Nephron progenitor cell (in vitro differentiated cells): ENCODE results near the gene FAAH.

Source experiments
- DNase-seq: peaks from one replicate; pipeline ENCODE4 v3.0.0; 2021
- H3K27ac Mint-ChIP-seq: 2 replicates; pipeline ENCODE4 v1.8.0; 2021; ENCODE audit warnings: mild to moderate bottlenecking, moderate library complexity, mixed read lengths
- H3K27me3 Mint-ChIP-seq: 2 replicates; pipeline ENCODE4 v1.8.0; 2021; ENCODE audit warnings: mild to moderate bottlenecking, low read depth, mixed read lengths; ENCODE audit not compliant: poor library complexity
- H3K36me3 Mint-ChIP-seq: 2 replicates; pipeline ENCODE4 v1.8.0; 2021; ENCODE audit warnings: low read depth, mixed read lengths
- H3K4me1 Mint-ChIP-seq: 2 replicates; pipeline ENCODE4 v1.8.0; 2021; ENCODE audit warnings: mixed read lengths
- H3K4me3 Mint-ChIP-seq: 2 replicates; pipeline ENCODE4 v1.8.0; 2021; ENCODE audit warnings: mild to moderate bottlenecking, moderate library complexity, mixed read lengths
- H3K9me3 Mint-ChIP-seq: 2 replicates; pipeline ENCODE4 v1.8.0; 2021; ENCODE audit warnings: mild to moderate bottlenecking, moderate library complexity, mixed read lengths
- CTCF ChIP-seq: fragments of 200-600 bp; sonication (generic); IDR thresholded peaks from 2 replicates; pipeline ENCODE4 v1.5.0; 2021; ENCODE audit warnings: antibody characterized with exemption

Gene FAAH

GRCh38 chr1:46370214-46370633 lies 23.9 kb upstream of the FAAH start:
- Mint-ChIP-seq H3K9me3 (no peaks in the 10 kb centered on the region), H3K36me3 (peaks cover 56% of the 10 kb centered on the region), H3K27me3 (peaks cover 3% of the 10 kb centered on the region), H3K27ac (no peak overlapping the region), H3K4me3 (no peak overlapping the region), H3K4me1 (peaks cover 21% of the 10 kb centered on the region)
- DNase-seq = no peak
- no peak for TF ChIP-seq CTCF

DNA sequence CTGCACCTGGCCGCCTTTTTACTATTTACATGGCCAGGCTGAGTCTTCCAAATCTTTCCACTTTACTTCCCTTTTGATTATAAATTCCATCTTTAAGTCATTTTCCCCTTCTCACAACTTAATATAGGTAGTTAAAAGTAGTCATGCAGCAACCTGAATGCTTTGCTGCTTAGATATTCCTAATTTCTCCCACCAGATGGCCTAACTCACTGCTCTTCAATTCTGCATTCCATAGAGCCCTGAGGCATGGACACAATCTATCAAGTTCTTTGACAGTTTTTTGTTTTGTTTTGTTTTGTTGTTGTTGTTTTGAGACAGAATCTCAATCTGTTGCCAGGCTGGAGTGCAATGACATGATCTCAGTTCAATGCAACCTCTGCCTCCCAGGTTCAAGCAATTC lies 21.7 kb upstream of the FAAH start:
- Mint-ChIP-seq H3K4me1 (peaks cover 21% of the 10 kb centered on the region), H3K27ac (peak overlapping the region; percentile 24), H3K4me3 (no peak overlapping the region), H3K9me3 (no peaks in the 10 kb centered on the region), H3K27me3 (peaks cover 3% of the 10 kb centered on the region), H3K36me3 (peaks cover 52% of the 10 kb centered on the region)
- TF ChIP-seq CTCF = no peak
- no peak for DNase-seq

GRCh38 chr1:46379996-46380395 lies 14.1 kb upstream of the FAAH start:
- H3K27me3 Mint-ChIP-seq = peaks cover 4% of the 10 kb centered on the region
- H3K4me3 Mint-ChIP-seq = no peak overlapping the region
- DNase-seq = no peak
- peaks cover 10% of the 10 kb centered on the region for H3K36me3 Mint-ChIP-seq
- TF ChIP-seq CTCF = no peak
- peaks cover 16% of the 10 kb centered on the region for H3K9me3 Mint-ChIP-seq
- H3K27ac Mint-ChIP-seq = peak overlapping the region; percentile 97
- peaks cover 31% of the 10 kb centered on the region for H3K4me1 Mint-ChIP-seq

DNA sequence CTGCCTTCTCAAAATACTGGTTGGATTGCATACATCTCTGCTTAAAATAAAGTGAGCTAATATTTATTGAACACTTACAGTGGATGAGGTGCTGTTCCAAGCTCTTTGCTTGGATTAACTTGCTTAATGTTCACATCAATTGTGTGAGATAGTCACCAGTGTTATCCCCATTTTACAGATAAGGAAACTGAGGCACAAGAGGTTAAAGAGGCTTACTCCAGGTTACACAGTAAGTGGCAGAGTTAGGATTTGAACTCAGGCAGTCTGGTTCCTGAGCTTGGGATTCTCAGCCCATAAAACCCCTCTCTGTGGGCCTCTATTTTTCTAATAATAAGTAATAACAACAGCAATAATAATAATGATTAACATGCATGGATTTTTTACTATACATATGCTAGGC lies 13.6 kb upstream of the FAAH start:
- Mint-ChIP-seq H3K9me3 (peaks cover 19% of the 10 kb centered on the region), H3K36me3 (peaks cover 13% of the 10 kb centered on the region), H3K27me3 (peaks cover 4% of the 10 kb centered on the region), H3K4me3 (no peak overlapping the region), H3K27ac (no peak overlapping the region), H3K4me1 (peaks cover 31% of the 10 kb centered on the region)
- no peak for TF ChIP-seq CTCF
- DNase-seq = no peak

DNA sequence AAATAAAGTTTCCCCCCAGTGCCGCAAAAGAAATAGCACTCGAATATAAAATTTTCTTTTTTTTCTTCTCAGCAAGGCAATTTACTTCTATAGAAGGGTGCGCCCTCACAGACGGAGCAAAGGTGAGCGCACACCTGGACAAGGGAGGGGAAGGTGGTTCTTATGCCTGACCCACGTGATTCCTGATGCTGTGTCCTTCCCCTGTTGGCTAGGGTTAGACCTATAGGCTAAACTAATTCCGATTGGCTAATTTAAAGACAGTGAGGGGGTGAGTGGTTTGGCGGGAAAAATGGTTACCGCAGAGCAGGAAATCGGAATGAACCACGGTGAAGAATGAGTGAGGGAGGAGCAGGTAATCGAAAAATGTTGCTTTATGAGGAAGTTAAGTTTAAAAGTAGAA lies 607 bp upstream of the FAAH start:
- peak overlapping the region; percentile 82 for H3K4me3 Mint-ChIP-seq
- no peak for DNase-seq

More for the DNA sequence above, 607 bp upstream of the FAAH start:
- Mint-ChIP-seq H3K27me3 (peaks cover 78% of the 10 kb centered on the region), H3K27ac (no peak overlapping the region), H3K4me1 (peaks cover 51% of the 10 kb centered on the region), H3K36me3 (peaks cover 16% of the 10 kb centered on the region), H3K9me3 (peaks cover 28% of the 10 kb centered on the region)
- no peak for TF ChIP-seq CTCF
